ENCODE results near the gene CHERP. TPM values are rescaled to one million over a fixed set of nuclear protein-coding genes. Genes with fewer than 3 reads are reported as not detected.

The CHERP gene
- total RNA-seq, 1 experiment from 2014 or later = 101 TPM

DNA sequence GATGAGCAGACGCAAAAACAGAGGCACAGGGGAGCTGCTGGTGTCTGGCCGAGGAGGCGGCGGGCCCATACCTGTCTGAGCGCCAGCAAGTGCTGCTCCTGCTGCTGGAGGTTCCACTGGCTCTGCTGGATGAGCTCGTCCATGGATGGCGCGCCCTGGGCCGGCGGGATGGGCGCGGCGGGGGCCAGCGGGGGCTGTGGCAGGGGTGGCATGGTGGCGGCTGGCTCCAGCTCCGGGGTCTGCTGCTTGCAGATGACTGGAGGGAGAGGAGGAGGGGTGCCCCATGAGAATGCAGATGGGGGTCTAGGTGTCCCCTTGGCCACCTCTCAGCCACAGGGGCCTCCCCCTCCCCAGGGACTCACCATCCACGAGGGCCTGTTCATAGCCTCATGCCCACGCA lies 6.9 kb downstream of the CHERP start:
- Mint-ChIP-seq H3K4me3 (no peak overlapping the region), H3K27me3 (ENCODE audit: low read depth) (no peaks in the 10 kb centered on the region), H3K36me3 (ENCODE audit: insufficient read depth in 1 of 3, low read depth in 3 of 3) (peaks cover 57 to 94% (median 93%) of the 10 kb centered on the region in 3 experiments), H3K4me1 (no peaks in the 10 kb centered on the region), H3K9me3 (no peaks in the 10 kb centered on the region), H3K27ac (no peak overlapping the region; a peak in 1 of 7 replicates)
- no peak overlapping the region for H3K9ac ChIP-seq (ENCODE audit: extremely low read depth, insufficient read length, low read length)
- H2AK5ac ChIP-seq (ENCODE audit: insufficient read length, low read length) = no peak overlapping the region
- peaks cover 10% of the 10 kb centered on the region for H3K79me1 ChIP-seq (ENCODE audit: insufficient read depth, low read depth, low read length, poor library complexity, severe bottlenecking)
- H4K20me1 ChIP-seq (ENCODE audit: control insufficient read depth, insufficient read depth, insufficient read length) = no peaks in the 10 kb centered on the region
- H2BK15ac ChIP-seq (ENCODE audit: low read depth, low read length) = no peak overlapping the region
- no peak overlapping the region for H2AFZ ChIP-seq (ENCODE audit: low read length)
- H3T11ph ChIP-seq (ENCODE audit: low read length) = no peak overlapping the region
- no peak overlapping the region for H4K8ac ChIP-seq (replicated peaks; ENCODE audit: insufficient read length, low read depth, low read length)
- no peak overlapping the region for H3K4ac ChIP-seq (ENCODE audit: low read depth, low read length)
- H3K27me3 ChIP-seq (ENCODE audit: insufficient read depth, low read length) = no peaks in the 10 kb centered on the region
- H2BK20ac ChIP-seq (ENCODE audit: low read depth, low read length, poor library complexity, severe bottlenecking) = no peak overlapping the region
- no peaks in the 10 kb centered on the region for H3K23me2 ChIP-seq (ENCODE audit: insufficient read length, low read depth, low read length, poor library complexity, severe bottlenecking)
- peaks cover 28% of the 10 kb centered on the region; the same call in 1 of the 2 replicates for H3K79me2 ChIP-seq (ENCODE audit: insufficient read depth, low read length)
- DNase-seq = no peak
- no peaks in the 10 kb centered on the region for H3K9me3 ChIP-seq (ENCODE audit: control insufficient read depth, low read depth, low read length)
- H3K4me1 ChIP-seq (ENCODE audit: insufficient read depth, low read length) = no peaks in the 10 kb centered on the region
- WGBS (ENCODE audit: extremely low coverage, insufficient read length, low lambda C conversion rate) = no CpG with 5 or more reads among the region's 18 CpGs
- no peak overlapping the region for H2BK5ac ChIP-seq (ENCODE audit: insufficient read length, low read length)
- no peak overlapping the region for H3K23ac ChIP-seq (ENCODE audit: insufficient read length, low read depth, low read length)
- H3K14ac ChIP-seq (ENCODE audit: insufficient read depth, low read length) = no peak overlapping the region
- H3K27ac ChIP-seq (ENCODE audit: insufficient read length, low read depth, low read length) = no peak overlapping the region
- H3K18ac ChIP-seq (ENCODE audit: insufficient read length, low read depth, low read length) = no peak overlapping the region
- H4K5ac ChIP-seq (ENCODE audit: insufficient read length, low read depth, low read length) = no peak overlapping the region
- no peak overlapping the region for H2BK12ac ChIP-seq (ENCODE audit: insufficient read length, low read depth, low read length)
- no peak overlapping the region for H3K4me2 ChIP-seq (ENCODE audit: insufficient read depth, insufficient read length, low read length)
- no peak overlapping the region for H2BK120ac ChIP-seq (ENCODE audit: low read depth, low read length, poor library complexity, severe bottlenecking)
- no peak overlapping the region for H3K56ac ChIP-seq (ENCODE audit: insufficient read length, low read depth, low read length)
- TF ChIP-seq, protein P1, sequence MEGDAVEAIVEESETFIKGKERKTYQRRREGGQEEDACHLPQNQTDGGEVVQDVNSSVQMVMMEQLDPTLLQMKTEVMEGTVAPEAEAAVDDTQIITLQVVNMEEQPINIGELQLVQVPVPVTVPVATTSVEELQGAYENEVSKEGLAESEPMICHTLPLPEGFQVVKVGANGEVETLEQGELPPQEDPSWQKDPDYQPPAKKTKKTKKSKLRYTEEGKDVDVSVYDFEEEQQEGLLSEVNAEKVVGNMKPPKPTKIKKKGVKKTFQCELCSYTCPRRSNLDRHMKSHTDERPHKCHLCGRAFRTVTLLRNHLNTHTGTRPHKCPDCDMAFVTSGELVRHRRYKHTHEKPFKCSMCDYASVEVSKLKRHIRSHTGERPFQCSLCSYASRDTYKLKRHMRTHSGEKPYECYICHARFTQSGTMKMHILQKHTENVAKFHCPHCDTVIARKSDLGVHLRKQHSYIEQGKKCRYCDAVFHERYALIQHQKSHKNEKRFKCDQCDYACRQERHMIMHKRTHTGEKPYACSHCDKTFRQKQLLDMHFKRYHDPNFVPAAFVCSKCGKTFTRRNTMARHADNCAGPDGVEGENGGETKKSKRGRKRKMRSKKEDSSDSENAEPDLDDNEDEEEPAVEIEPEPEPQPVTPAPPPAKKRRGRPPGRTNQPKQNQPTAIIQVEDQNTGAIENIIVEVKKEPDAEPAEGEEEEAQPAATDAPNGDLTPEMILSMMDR (conservative IDR thresholded peaks at IDR 0.05) = no peak
- no peak overlapping the region for H4K91ac ChIP-seq (ENCODE audit: insufficient read length, low read depth, low read length)

Measured in H9 (cell line).